B cell (primary cell): ENCODE results near the gene PSMB3. TPM values are rescaled to one million over a fixed set of nuclear protein-coding genes. Genes with fewer than 3 reads are reported as not detected.

Source experiments
- ATAC-seq: fragments of 200-7000 bp; cut with Tn5 transposase; one replicate; pipeline ENCODE4 v1.10.0; 2021; ENCODE audit warnings: low read depth, mild to moderate bottlenecking, moderate number of reproducible peaks, moderate library complexity
- CTCF ChIA-PET: fragments of 350-600 bp; sonication (Branson Sonifier 250); formaldehyde crosslinking; loops from one replicate; lab custom pipeline; 2021; ENCODE audit warnings: antibody characterized with exemption, inconsistent platforms; lab: Charles Lee
- POLR2A ChIA-PET: fragments of 350-600 bp; sonication (Branson Sonifier 250); formaldehyde crosslinking; loops from one replicate; lab custom pipeline; 2021; ENCODE audit warnings: antibody characterized with exemption; lab: Charles Lee
- DNase-seq: peaks from one replicate; pipeline ENCODE4 v3.0.0; 2013
- H2AFZ ChIP-seq: 2 replicates; pipeline ENCODE4 v1.6.1; 2012; ENCODE audit warnings: mild to moderate bottlenecking, low read depth, low read length; ENCODE audit not compliant: insufficient read depth, poor library complexity, severe bottlenecking
- H3K27ac ChIP-seq, 2 donors: 1 replicate in 1 of 2; 2 replicates in 1 of 2; pipeline ENCODE4 v1.5.1; 2012 to 2013; ENCODE audit warnings: low read length in 2 of 2, mild to moderate bottlenecking in 2 of 2, moderate library complexity in 1 of 2
- H3K27me3 ChIP-seq, 4 experiments: fragments of 200-600 bp in 1 of 4; sonication (generic) in 1 of 4; replicated peaks in 1 of 4; 1 replicate in 2 of 4; 2 replicates in 2 of 4; pipeline versions ENCODE4 v1.6.1 to v1.7.0; 2013 to 2016; ENCODE audit warnings: low read length in 3 of 4, mild to moderate bottlenecking in 2 of 4, mixed read lengths in 1 of 4, moderate library complexity in 1 of 4; ENCODE audit not compliant: insufficient read depth in 4 of 4, control insufficient read depth in 3 of 4; ENCODE audit errors: control extremely low read depth in 1 of 4
- H3K36me3 ChIP-seq, 2 experiments: replicated peaks in 1 of 2; 1 replicate in 1 of 2; 2 replicates in 1 of 2; pipeline versions ENCODE4 v1.6.1 to v1.7.1; 2013; ENCODE audit warnings: low read length in 1 of 2; ENCODE audit not compliant: insufficient read depth in 2 of 2, control insufficient read depth in 1 of 2; ENCODE audit errors: control extremely low read depth in 1 of 2, extremely low read depth in 1 of 2
- H3K4me1 ChIP-seq, 2 donors: fragments of 200-600 bp in 1 of 2; sonication (generic) in 1 of 2; 1 replicate in 1 of 2; 2 replicates in 1 of 2; pipeline versions ENCODE4 v1.5.1 to v1.6.1; 2013 to 2017; ENCODE audit warnings: low read length in 2 of 2; ENCODE audit not compliant: control insufficient read depth in 2 of 2, insufficient read depth in 2 of 2
- H3K4me2 ChIP-seq: replicated peaks from 2 replicates; pipeline ENCODE3; 2012; ENCODE audit warnings: mild to moderate bottlenecking, low read depth, low read length; ENCODE audit not compliant: poor library complexity, severe bottlenecking
- H3K4me3 ChIP-seq, 5 experiments: fragments of 200-600 bp in 1 of 5; sonication (generic) in 1 of 5; 1 replicate in 3 of 5; 2 replicates in 2 of 5; pipeline versions ENCODE4 v1.5.1 to v1.7.0; 2011 to 2016; ENCODE audit warnings: low read length in 4 of 5, mild to moderate bottlenecking in 4 of 5, low read depth in 2 of 5, control low read depth in 1 of 5, moderate library complexity in 1 of 5; ENCODE audit not compliant: insufficient read depth in 1 of 5; ENCODE audit errors: control extremely low read depth in 1 of 5, extremely low read depth in 1 of 5
- H3K79me2 ChIP-seq: fragments of 200-600 bp; sonication (generic); one replicate; pipeline ENCODE4 v1.6.0; 2016; ENCODE audit warnings: low read length; ENCODE audit not compliant: control insufficient read depth, insufficient read depth
- H3K9ac ChIP-seq: fragments of 200-600 bp; sonication (generic); 2 replicates; pipeline ENCODE4 v1.6.1; 2017; ENCODE audit warnings: mild to moderate bottlenecking, low read length, moderate library complexity
- H3K9me3 ChIP-seq, 3 donors: one replicate each; pipeline versions ENCODE4 v1.6.1 to v1.7.1; 2013; ENCODE audit warnings: low read length in 2 of 3; ENCODE audit not compliant: control insufficient read depth in 2 of 3, insufficient read depth in 1 of 3; ENCODE audit errors: control extremely low read depth in 1 of 3
- H4K20me1 ChIP-seq: 2 replicates; pipeline ENCODE4 v1.6.0; 2012; ENCODE audit warnings: mild to moderate bottlenecking, low read length; ENCODE audit not compliant: insufficient read depth, control insufficient read depth, poor library complexity, severe bottlenecking
- H3K27ac Mint-ChIP-seq: one replicate; pipeline ENCODE4 v1.8.0; 2021; ENCODE audit warnings: mixed read lengths
- H3K27me3 Mint-ChIP-seq: one replicate; pipeline ENCODE4 v1.8.0; 2021; ENCODE audit warnings: mixed read lengths
- H3K4me1 Mint-ChIP-seq: one replicate; pipeline ENCODE4 v1.8.0; 2021; ENCODE audit warnings: mixed read lengths
- H3K4me3 Mint-ChIP-seq: one replicate; pipeline ENCODE4 v1.8.0; 2021; ENCODE audit warnings: mixed read lengths
- H3K9me3 Mint-ChIP-seq: one replicate; pipeline ENCODE4 v1.8.0; 2022; ENCODE audit warnings: mixed read lengths; ENCODE audit not compliant: insufficient read depth
- CTCF ChIP-seq: fragments of 200-600 bp; IDR thresholded peaks from one replicate; pipeline ENCODE4 v1.8.0; 2022; ENCODE audit warnings: antibody characterized with exemption, mild to moderate bottlenecking
- EZH2 ChIP-seq: IDR thresholded peaks from 2 replicates; pipeline ENCODE4 v1.6.1; 2012; ENCODE audit warnings: borderline replicate concordance, low read depth, mild to moderate bottlenecking, moderate library complexity, low read length; ENCODE audit not compliant: insufficient read depth, poor library complexity, severe bottlenecking
- WGBS: methylation state at CpG from one replicate; pipeline ENCODE4 v1.1.5; 2013; ENCODE audit warnings: missing lambda C conversion rate; ENCODE audit not compliant: insufficient coverage; 5-methylcytosine and 5-hydroxymethylcytosine counted together
- intact Hi-C: fragments of 100-400 bp; cut with micrococcal nuclease; formaldehyde crosslinking; loops from one replicate; pipeline ENCODE4 v1.10.0; 2022
- polyA plus RNA-seq: library from polyadenylated mRNA; depleted of rRNA; stranded (reverse); fragments of >200 nt; gene quantifications from 2 replicates; pipeline ENCODE4 v1.2.3, GENCODE V29; 2012
- total RNA-seq, 2 donors: library from RNA; stranded (reverse); fragments of 120-200 nt in 1 of 2; gene quantifications; 1 replicate in 1 of 2; 2 replicates in 1 of 2; pipeline versions ENCODE4 v1.2.3 to v1.2.4, GENCODE V29; 2013 to 2022

The PSMB3 gene
- total and polyA plus RNA-seq, 2 donors (not counting 1 experiment from before 2014, with no cell fraction given) = 109 to 184 TPM

- H3K27me3 ChIP-seq = no peaks in the 10 kb centered on the region
- Mint-ChIP-seq H3K27ac (peak overlapping the region; percentile 56), H3K4me1 (peaks cover 36% of the 10 kb centered on the region), H3K4me3 (no peak overlapping the region), H3K27me3 (peaks cover 4% of the 10 kb centered on the region), H3K9me3 (no peaks in the 10 kb centered on the region)
- H3K36me3 ChIP-seq = no peaks in the 10 kb centered on the region
- no peak overlapping the region for H3K9ac ChIP-seq
- ChIA-PET CTCF (interaction anchor here (0.6 to 4.5 kb wide), 24 partner anchors 9 to 441 kb away, joined by 3 to 172 read pairs (median 4); partner anchors contain the start of genes EPOP, MLLT6 and PSMB3), POLR2A (interaction anchor here (0.7 to 1.8 kb wide), 2 partner anchors 57 to 466 kb away, joined by 3 to 10 read pairs; partner anchors contain the start of gene RPL19)
- H3K4me2 ChIP-seq = no peak overlapping the region
- H3K9me3 ChIP-seq = no peaks in the 10 kb centered on the region
- no peak for ATAC-seq
- intact Hi-C loops = no loop called here
- peaks cover 7% of the 10 kb centered on the region for H4K20me1 ChIP-seq
- TF ChIP-seq EZH2 (no peak), CTCF (peak; percentile 15)
- peak; percentile 54 for DNase-seq
- H3K4me3 ChIP-seq = no peak overlapping the region
- WGBS = 80% methylated on average over 4 of the region's 15 CpGs
- peaks cover 9 to 31% of the 10 kb centered on the region in 2 donors for H3K4me1 ChIP-seq
- no peak overlapping the region for H3K27ac ChIP-seq
- H3K79me2 ChIP-seq = no peaks in the 10 kb centered on the region
- no peak overlapping the region for H2AFZ ChIP-seq
These were observed 18.3 kb upstream of the PSMB3 start for GRCh38 chr17:38733982-38734973.
